HCT116 (cell line): ENCODE results near the gene ACTR3. TPM values are rescaled to one million over a fixed set of nuclear protein-coding genes. Genes with fewer than 3 reads are reported as not detected.

Experiments
- ATAC-seq: fragments of 200-7000 bp; cut with Tn5 transposase; 2 replicates; pipeline ENCODE4 v1.9.1; 2020; ENCODE audit warnings: mild to moderate bottlenecking, moderate library complexity
- BruUV-seq: library from RNA; stranded (reverse); fragments of 400-500 nt; replicated peaks from 2 replicates; lab custom pipeline; 2021; lab: Mats Ljungman, UMichigan
- CTCF ChIA-PET: fragments of 300-600 bp; sonication (Branson Sonifier 250); formaldehyde crosslinking; loops from one replicate; lab custom pipeline; 2021; ENCODE audit warnings: antibody characterized with exemption; lab: Charles Lee
- POLR2A ChIA-PET: fragments of 300-600, 350-600 bp; sonication (Branson Sonifier 250); formaldehyde crosslinking; loops from one replicate; lab custom pipeline; 2021; ENCODE audit warnings: antibody characterized with exemption; lab: Charles Lee
- RAD21 ChIA-PET, 2 experiments: fragments of 300-600 bp; sonication (Branson Sonifier 250); formaldehyde crosslinking; loops; one replicate each; lab custom pipeline; 2023; ENCODE audit warnings: low total read pairs in 2 of 2; ENCODE audit not compliant: uncharacterized antibody in 2 of 2, unreplicated experiment in 2 of 2, low non-redundant PET in 1 of 2; lab: Charles Lee
- DNase-seq: peaks from one replicate; pipeline ENCODE4 v3.0.0-alpha.2; 2010; ENCODE audit warnings: low read depth, low spot score
- H2AFZ ChIP-seq: fragments of 200-600 bp; shearing (Covaris generic), sonication (generic); 2 replicates; pipeline ENCODE4 v1.6.1; 2017; ENCODE audit warnings: low read depth, mixed run types, mixed read lengths, antibody characterized with exemption, low read length; ENCODE audit not compliant: poor library complexity, severe bottlenecking
- H3K27ac ChIP-seq: 2 replicates; pipeline ENCODE4 v1.5.1; 2012; ENCODE audit warnings: low read depth, low read length
- H3K27me3 ChIP-seq: fragments of 200-600 bp; sonication (generic); 2 replicates; pipeline ENCODE4 v1.6.1; 2016; ENCODE audit warnings: mixed run types, low read length, mixed read lengths; ENCODE audit not compliant: insufficient read depth
- H3K36me3 ChIP-seq, 2 experiments: fragments of 200-500 bp in 1 of 2; fragments of 200-600 bp in 1 of 2; sonication (Bioruptor generic) in 1 of 2; sonication (generic) in 1 of 2; 2 replicates each; pipeline versions ENCODE4 v1.5.1 to v1.6.1; 2014 to 2016; ENCODE audit warnings: low read length in 2 of 2, inconsistent platforms in 1 of 2, mixed read lengths in 1 of 2, mixed run types in 1 of 2; ENCODE audit not compliant: insufficient read depth in 2 of 2, control insufficient read depth in 1 of 2
- H3K4me1 ChIP-seq, 2 experiments: fragments of 200-600 bp in 1 of 2; sonication (generic) in 1 of 2; 2 replicates each; pipeline versions ENCODE4 v1.5.1 to v1.6.1; 2012 to 2017; ENCODE audit warnings: low read length in 2 of 2, inconsistent platforms in 1 of 2, mild to moderate bottlenecking in 1 of 2, mixed read lengths in 1 of 2, mixed run types in 1 of 2, moderate library complexity in 1 of 2; ENCODE audit not compliant: insufficient read depth in 2 of 2, control insufficient read depth in 1 of 2
- H3K4me2 ChIP-seq: fragments of 200-600 bp; sonication (generic); 2 replicates; pipeline ENCODE4 v1.6.1; 2017; ENCODE audit warnings: mixed run types, low read length, mixed read lengths
- H3K4me3 ChIP-seq, 2 experiments: fragments of 200-600 bp in 1 of 2; sonication (generic) in 1 of 2; replicated peaks in 1 of 2; 2 replicates each; pipeline ENCODE4 v1.5.1; 2011 to 2016; ENCODE audit warnings: low read length in 2 of 2, control low read depth in 1 of 2, low read depth in 1 of 2, mild to moderate bottlenecking in 1 of 2, mixed read lengths in 1 of 2, mixed run types in 1 of 2
- H3K79me2 ChIP-seq: fragments of 200-600 bp; sonication (generic); 2 replicates; pipeline ENCODE4 v1.6.1; 2017; ENCODE audit warnings: mild to moderate bottlenecking, mixed run types, low read length, moderate library complexity, mixed read lengths; ENCODE audit not compliant: insufficient read depth
- H3K9ac ChIP-seq: fragments of 200-600 bp; sonication (generic); 2 replicates; pipeline ENCODE4 v1.6.1; 2016; ENCODE audit warnings: low read length, mixed read lengths
- H3K9me2 ChIP-seq: fragments of 200-600 bp; sonication (generic), shearing (Covaris generic); 2 replicates; pipeline ENCODE4 v1.6.1; 2017; ENCODE audit warnings: mixed run types, mild to moderate bottlenecking, moderate library complexity; ENCODE audit not compliant: insufficient read depth
- H3K9me3 ChIP-seq, 2 experiments: fragments of 200-500 bp in 1 of 2; fragments of 200-600 bp in 1 of 2; sonication (Bioruptor generic) in 1 of 2; sonication (generic) in 1 of 2; 2 replicates each; pipeline ENCODE4 v1.6.1; 2014 to 2017; ENCODE audit warnings: low read length in 2 of 2, mixed read lengths in 2 of 2, inconsistent platforms in 1 of 2, low read depth in 1 of 2, mild to moderate bottlenecking in 1 of 2, mixed run types in 1 of 2, moderate library complexity in 1 of 2; ENCODE audit not compliant: control insufficient read depth in 1 of 2, insufficient read depth in 1 of 2
- H4K20me1 ChIP-seq: fragments of 200-600 bp; sonication (generic), shearing (Covaris generic); 2 replicates; pipeline ENCODE4 v1.6.1; 2017; ENCODE audit warnings: mixed run types, mild to moderate bottlenecking, moderate library complexity; ENCODE audit not compliant: insufficient read depth
- EZH2 ChIP-seq: fragments of 200-600 bp; sonication (generic); IDR thresholded peaks from 2 replicates; pipeline ENCODE4 v1.6.1; 2017; ENCODE audit warnings: antibody characterized with exemption, mixed run types
- EZH2phosphoT487 ChIP-seq: fragments of 200-600 bp; IDR thresholded peaks from 2 replicates; pipeline ENCODE4 v1.6.1; 2018; ENCODE audit warnings: antibody characterized with exemption, borderline replicate concordance
- POLR2AphosphoS5 ChIP-seq: IDR thresholded peaks from 2 replicates; pipeline ENCODE4 v1.6.1; 2011; ENCODE audit warnings: mild to moderate bottlenecking, low read depth, low read length, moderate library complexity
- SRF ChIP-seq: IDR thresholded peaks from 2 replicates; pipeline ENCODE4 v1.6.1; 2012; ENCODE audit warnings: low read depth
- ZFX ChIP-seq: fragments of 450-650 bp; IDR thresholded peaks from 2 replicates; pipeline ENCODE4 v1.6.1; 2017
- intact Hi-C: fragments of 100-400 bp; cut with micrococcal nuclease; formaldehyde crosslinking; loops from 2 replicates; pipeline ENCODE4 v1.10.0; 2022
- total RNA-seq: library from RNA; stranded (reverse); gene quantifications from one replicate; pipeline ENCODE4 v1.2.1, GENCODE V29; 2021; ENCODE audit not compliant: unreplicated experiment
- TF ChIP-seq, protein P1 (sequence below), 3 experiments: fragments of 200-600 bp in 1 of 3; sonication (generic) in 1 of 3; IDR thresholded peaks in 2 of 3; conservative IDR thresholded peaks in 1 of 3; 2 replicates each; pipeline ENCODE4 v1.5.1; 2012 to 2017; ENCODE audit warnings: low read depth in 2 of 3, low read length in 2 of 3, antibody characterized with exemption in 1 of 3, borderline replicate concordance in 1 of 3, control low read depth in 1 of 3, mild to moderate bottlenecking in 1 of 3, mixed read lengths in 1 of 3, mixed run types in 1 of 3, moderate library complexity in 1 of 3; ENCODE audit not compliant: insufficient read depth in 1 of 3
- TF ChIP-seq, protein P2 (sequence below): IDR thresholded peaks from 2 replicates; pipeline ENCODE4 v1.6.1; 2012
- TF ChIP-seq, protein P3 (sequence below): IDR thresholded peaks from 2 replicates; pipeline ENCODE4 v1.6.1; 2012; ENCODE audit warnings: low read depth

Gene ACTR3
- total RNA-seq, 1 experiment from 2014 or later, result 232 TPM

DNA sequence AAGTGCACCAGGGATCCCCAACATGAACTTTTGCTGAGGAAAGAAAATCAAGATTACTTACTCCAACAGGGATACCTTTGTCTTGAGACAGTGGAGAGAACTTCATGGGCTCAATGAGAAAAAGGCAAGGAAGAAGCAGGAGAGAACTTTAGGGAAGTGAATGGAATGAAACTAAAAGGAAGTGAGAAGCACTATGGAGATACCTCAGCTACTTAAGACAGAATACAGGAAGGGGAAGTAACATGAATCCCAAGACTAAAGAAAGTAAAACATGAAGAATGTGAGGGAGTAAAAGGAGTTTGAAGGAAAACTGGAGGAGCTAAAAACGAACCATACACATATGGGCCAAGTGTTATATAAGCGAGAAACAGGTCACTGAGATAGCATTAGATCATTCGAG lies 32.4 kb upstream of the ACTR3 start (continued):
- TF ChIP-seq, protein P1, sequence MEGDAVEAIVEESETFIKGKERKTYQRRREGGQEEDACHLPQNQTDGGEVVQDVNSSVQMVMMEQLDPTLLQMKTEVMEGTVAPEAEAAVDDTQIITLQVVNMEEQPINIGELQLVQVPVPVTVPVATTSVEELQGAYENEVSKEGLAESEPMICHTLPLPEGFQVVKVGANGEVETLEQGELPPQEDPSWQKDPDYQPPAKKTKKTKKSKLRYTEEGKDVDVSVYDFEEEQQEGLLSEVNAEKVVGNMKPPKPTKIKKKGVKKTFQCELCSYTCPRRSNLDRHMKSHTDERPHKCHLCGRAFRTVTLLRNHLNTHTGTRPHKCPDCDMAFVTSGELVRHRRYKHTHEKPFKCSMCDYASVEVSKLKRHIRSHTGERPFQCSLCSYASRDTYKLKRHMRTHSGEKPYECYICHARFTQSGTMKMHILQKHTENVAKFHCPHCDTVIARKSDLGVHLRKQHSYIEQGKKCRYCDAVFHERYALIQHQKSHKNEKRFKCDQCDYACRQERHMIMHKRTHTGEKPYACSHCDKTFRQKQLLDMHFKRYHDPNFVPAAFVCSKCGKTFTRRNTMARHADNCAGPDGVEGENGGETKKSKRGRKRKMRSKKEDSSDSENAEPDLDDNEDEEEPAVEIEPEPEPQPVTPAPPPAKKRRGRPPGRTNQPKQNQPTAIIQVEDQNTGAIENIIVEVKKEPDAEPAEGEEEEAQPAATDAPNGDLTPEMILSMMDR (IDR thresholded peaks at IDR 0.05 in 2 of 3, conservative IDR thresholded peaks at IDR 0.05 in 1 of 3; ENCODE audit: borderline replicate concordance in 1 of 3, insufficient read depth in 1 of 3, low read depth in 2 of 3, low read length in 2 of 3), result no peak
- TF ChIP-seq, protein P2, sequence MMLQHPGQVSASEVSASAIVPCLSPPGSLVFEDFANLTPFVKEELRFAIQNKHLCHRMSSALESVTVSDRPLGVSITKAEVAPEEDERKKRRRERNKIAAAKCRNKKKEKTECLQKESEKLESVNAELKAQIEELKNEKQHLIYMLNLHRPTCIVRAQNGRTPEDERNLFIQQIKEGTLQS, result no peak
- TF ChIP-seq EZH2phosphoT487, result no peak
- TF ChIP-seq, all 23 proteins: peak for 0

DNA sequence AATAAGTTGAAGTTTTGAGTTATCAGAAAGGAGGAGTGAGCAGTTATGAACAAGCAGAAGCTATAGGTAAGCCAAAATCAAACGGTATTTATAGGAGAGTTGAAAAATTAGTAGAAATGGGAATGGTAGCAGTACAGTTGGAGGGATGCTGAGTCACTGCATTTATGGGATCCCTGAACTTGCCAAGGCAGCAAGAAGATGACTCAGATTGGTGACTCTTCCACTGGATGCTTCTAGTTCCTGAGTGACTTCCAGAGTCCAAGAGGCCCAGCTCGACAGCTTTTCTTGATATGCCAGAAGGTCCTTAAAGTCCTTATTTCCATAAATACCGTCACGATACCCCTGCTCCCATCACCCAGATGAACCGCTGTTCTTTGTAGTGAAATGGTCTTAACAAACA lies 31.1 kb upstream of the ACTR3 start:
- Histone ChIP-seq H3K4me2 (no peak overlapping the region), H3K9ac (no peak overlapping the region), H4K20me1 (no peaks in the 10 kb centered on the region), H3K79me2 (no peaks in the 10 kb centered on the region), H3K27ac (no peak overlapping the region), H3K9me2 (no peaks in the 10 kb centered on the region), H3K27me3 (no peaks in the 10 kb centered on the region), H3K4me3 (no peak overlapping the region), H3K4me1 (peaks cover 0 to 10% of the 10 kb centered on the region in 2 experiments; a peak in 1 of 4 replicates), H3K36me3 (no peaks in the 10 kb centered on the region), H3K9me3 (no peaks in the 10 kb centered on the region), H2AFZ (no peak overlapping the region)
- DNase-seq, result no peak
- RAD21 ChIA-PET, result no interaction called here
- intact Hi-C loops, result no loop called here
- no peak for TF ChIP-seq EZH2
- TF ChIP-seq, protein P3, sequence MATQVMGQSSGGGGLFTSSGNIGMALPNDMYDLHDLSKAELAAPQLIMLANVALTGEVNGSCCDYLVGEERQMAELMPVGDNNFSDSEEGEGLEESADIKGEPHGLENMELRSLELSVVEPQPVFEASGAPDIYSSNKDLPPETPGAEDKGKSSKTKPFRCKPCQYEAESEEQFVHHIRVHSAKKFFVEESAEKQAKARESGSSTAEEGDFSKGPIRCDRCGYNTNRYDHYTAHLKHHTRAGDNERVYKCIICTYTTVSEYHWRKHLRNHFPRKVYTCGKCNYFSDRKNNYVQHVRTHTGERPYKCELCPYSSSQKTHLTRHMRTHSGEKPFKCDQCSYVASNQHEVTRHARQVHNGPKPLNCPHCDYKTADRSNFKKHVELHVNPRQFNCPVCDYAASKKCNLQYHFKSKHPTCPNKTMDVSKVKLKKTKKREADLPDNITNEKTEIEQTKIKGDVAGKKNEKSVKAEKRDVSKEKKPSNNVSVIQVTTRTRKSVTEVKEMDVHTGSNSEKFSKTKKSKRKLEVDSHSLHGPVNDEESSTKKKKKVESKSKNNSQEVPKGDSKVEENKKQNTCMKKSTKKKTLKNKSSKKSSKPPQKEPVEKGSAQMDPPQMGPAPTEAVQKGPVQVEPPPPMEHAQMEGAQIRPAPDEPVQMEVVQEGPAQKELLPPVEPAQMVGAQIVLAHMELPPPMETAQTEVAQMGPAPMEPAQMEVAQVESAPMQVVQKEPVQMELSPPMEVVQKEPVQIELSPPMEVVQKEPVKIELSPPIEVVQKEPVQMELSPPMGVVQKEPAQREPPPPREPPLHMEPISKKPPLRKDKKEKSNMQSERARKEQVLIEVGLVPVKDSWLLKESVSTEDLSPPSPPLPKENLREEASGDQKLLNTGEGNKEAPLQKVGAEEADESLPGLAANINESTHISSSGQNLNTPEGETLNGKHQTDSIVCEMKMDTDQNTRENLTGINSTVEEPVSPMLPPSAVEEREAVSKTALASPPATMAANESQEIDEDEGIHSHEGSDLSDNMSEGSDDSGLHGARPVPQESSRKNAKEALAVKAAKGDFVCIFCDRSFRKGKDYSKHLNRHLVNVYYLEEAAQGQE, result no peak
- TF ChIP-seq ZFX, result no peak
- no peak for TF ChIP-seq POLR2AphosphoS5
- TF ChIP-seq SRF, result no peak
- POLR2A ChIA-PET, result no interaction called here
- CTCF ChIA-PET, result no interaction called here
- no TSS peak for BruUV-seq
- peak; percentile 54; the same call in 1 of the 2 replicates for ATAC-seq
